Mesothelial cell of epicardium (in vitro differentiated cells): ENCODE results near the gene CALY. TPM values are rescaled to one million over a fixed set of nuclear protein-coding genes. Genes with fewer than 3 reads are reported as not detected.

ENCODE experiments used
- DNase-seq, 2 experiments: peaks; one replicate each; pipeline ENCODE4 v3.0.0; 2021; ENCODE audit warnings: low spot score in 2 of 2; ENCODE audit not compliant: unreplicated experiment in 2 of 2
- H3K27ac Mint-ChIP-seq: 2 replicates; pipeline ENCODE4 v1.8.0; 2021; ENCODE audit warnings: mixed read lengths
- H3K27me3 Mint-ChIP-seq: 2 replicates; pipeline ENCODE4 v1.8.0; 2021; ENCODE audit warnings: low read depth, mixed read lengths
- H3K36me3 Mint-ChIP-seq: 2 replicates; pipeline ENCODE4 v1.8.0; 2021; ENCODE audit warnings: mixed read lengths
- H3K4me1 Mint-ChIP-seq: 2 replicates; pipeline ENCODE4 v1.8.0; 2021; ENCODE audit warnings: mixed read lengths
- H3K4me3 Mint-ChIP-seq: 2 replicates; pipeline ENCODE4 v1.8.0; 2021; ENCODE audit warnings: mild to moderate bottlenecking, moderate library complexity, mixed read lengths
- H3K9me3 Mint-ChIP-seq: 2 replicates; pipeline ENCODE4 v1.8.0; 2021; ENCODE audit warnings: mixed read lengths
- CTCF ChIP-seq: fragments of 200-600 bp; sonication (generic); IDR thresholded peaks from one replicate; pipeline ENCODE4 v1.5.0; 2021; ENCODE audit warnings: antibody characterized with exemption; ENCODE audit not compliant: unreplicated experiment
- total RNA-seq: library from RNA; stranded (reverse); gene quantifications from 3 replicates; pipeline ENCODE4 v1.2.1, GENCODE V29; 2021

CALY gene
- total RNA-seq, 1 donor from 2014 or later, result 2.1 TPM

- peaks cover 22% of the 10 kb centered on the region for H3K4me1 Mint-ChIP-seq
- no peak for TF ChIP-seq CTCF
- H3K27ac Mint-ChIP-seq, result peak overlapping the region; percentile 72
- H3K36me3 Mint-ChIP-seq, result peaks cover 7% of the 10 kb centered on the region
- peak overlapping the region; percentile 30 for H3K4me3 Mint-ChIP-seq
- H3K27me3 Mint-ChIP-seq, result peaks cover 11% of the 10 kb centered on the region
- DNase-seq, result no peak
- H3K9me3 Mint-ChIP-seq, result no peaks in the 10 kb centered on the region
These were observed 58.6 kb downstream of the CALY start for GRCh38 chr10:133277993-133278576.

- Mint-ChIP-seq H3K4me1 (peaks cover 22% of the 10 kb centered on the region), H3K36me3 (peaks cover 5% of the 10 kb centered on the region), H3K9me3 (no peaks in the 10 kb centered on the region), H3K4me3 (no peak overlapping the region), H3K27me3 (peaks cover 11% of the 10 kb centered on the region), H3K27ac (no peak overlapping the region)
- DNase-seq, result no peak
- no peak for TF ChIP-seq CTCF
These were observed 59.3 kb downstream of the CALY start for GRCh38 chr10:133277277-133277992.

- Mint-ChIP-seq H3K27ac (no peak within 1 kb of the TSS), H3K4me3 (peak within 1 kb of the TSS; percentile 45), H3K4me1 (peaks cover 22% of the 10 kb centered on the region), H3K9me3 (no peaks in the 10 kb centered on the region), H3K27me3 (peaks cover 11% of the 10 kb centered on the region), H3K36me3 (no peaks in the 10 kb centered on the region)
- TF ChIP-seq CTCF, result no peak
- DNase-seq, result no peak
These were observed 60.1 kb downstream of the CALY start, which contains the start of gene ADAM8 for GRCh38 chr10:133276435-133277201. ADAM8 (minus strand) TSS chr10:133276868; CDS start chr10:133276817, 51 bp downstream.

- no peak for TF ChIP-seq CTCF
- Mint-ChIP-seq H3K27ac (no peak overlapping the region), H3K36me3 (no peaks in the 10 kb centered on the region), H3K9me3 (no peaks in the 10 kb centered on the region), H3K4me3 (peak overlapping the region; percentile 45), H3K27me3 (peaks cover 11% of the 10 kb centered on the region), H3K4me1 (peaks cover 22% of the 10 kb centered on the region)
- DNase-seq, result no peak
These were observed 60.6 kb downstream of the CALY start for GRCh38 chr10:133276100-133276434.

- H3K27me3 Mint-ChIP-seq, result peaks cover 11% of the 10 kb centered on the region
- no peak overlapping the region for H3K27ac Mint-ChIP-seq
- H3K4me1 Mint-ChIP-seq, result peaks cover 22% of the 10 kb centered on the region
- no peaks in the 10 kb centered on the region for H3K9me3 Mint-ChIP-seq
- H3K36me3 Mint-ChIP-seq, result no peaks in the 10 kb centered on the region
- H3K4me3 Mint-ChIP-seq, result peak overlapping the region; percentile 45
- DNase-seq, result no peak
- no peak for TF ChIP-seq CTCF
These were observed 61.0 kb downstream of the CALY start for GRCh38 chr10:133275684-133276092.
